HEK293 (cell line): ENCODE results near the gene CHMP5.

Experiments
- CTCF ChIA-PET: fragments of 350-600 bp; formaldehyde crosslinking; extraction: SDS; loops from one replicate; lab custom pipeline; 2021; ENCODE audit warnings: antibody characterized with exemption; lab: Yijun Ruan, JAX
- POLR2A ChIA-PET: fragments of 300-600 bp; formaldehyde crosslinking; extraction: SDS; loops from one replicate; lab custom pipeline; 2020; ENCODE audit warnings: antibody characterized with exemption, inconsistent platforms; lab: Yijun Ruan, JAX
- H3K27ac ChIP-seq: fragments of 200-500 bp; sonication (Bioruptor generic); 2 replicates; pipeline ENCODE4 v1.5.1; 2014; ENCODE audit warnings: low read depth, low read length, control low read depth, inconsistent platforms; ENCODE audit errors: extremely low read depth
- H3K36me3 ChIP-seq, 2 experiments: fragments of 200-500 bp in 1 of 2; sonication (Bioruptor generic) in 1 of 2; 1 replicate in 1 of 2; 2 replicates in 1 of 2; pipeline ENCODE4 v1.5.1; 2014 to 2017; ENCODE audit warnings: inconsistent platforms in 2 of 2, low read length in 2 of 2; ENCODE audit not compliant: control insufficient read depth in 2 of 2, insufficient read depth in 1 of 2
- H3K4me1 ChIP-seq: fragments of 200-500 bp; sonication (Bioruptor generic); 2 replicates; pipeline ENCODE4 v1.5.1; 2014; ENCODE audit warnings: mild to moderate bottlenecking, low read length, inconsistent platforms; ENCODE audit not compliant: control insufficient read depth, insufficient read depth
- H3K4me3 ChIP-seq: 2 replicates; pipeline ENCODE4 v1.5.1; 2011; ENCODE audit warnings: low read depth, mild to moderate bottlenecking, control low read depth, low read length, moderate library complexity
- H3K9me3 ChIP-seq: fragments of 200-500 bp; sonication (Bioruptor generic); 2 replicates; pipeline ENCODE4 v1.5.1; 2014; ENCODE audit warnings: low read depth, low read length, inconsistent platforms; ENCODE audit not compliant: control insufficient read depth, insufficient read depth
- BCL11B ChIP-seq: fragments of 450-650 bp; formaldehyde crosslinking; IDR thresholded peaks from 2 replicates; pipeline ENCODE4 v1.5.1; 2016; ENCODE audit warnings: low read depth, missing biosample characterization, missing genetic modification characterization
- CTCF ChIP-seq: fragments of 450-650 bp; formaldehyde crosslinking; IDR thresholded peaks from 2 replicates; pipeline ENCODE4 v1.5.1; 2016; ENCODE audit warnings: missing biosample characterization, missing genetic modification characterization
- GLIS1 ChIP-seq: fragments of 450-650 bp; formaldehyde crosslinking; IDR thresholded peaks from 2 replicates; pipeline ENCODE4 v1.5.1; 2016; ENCODE audit warnings: missing biosample characterization, missing genetic modification characterization
- KLF9 ChIP-seq: fragments of 450-650 bp; formaldehyde crosslinking; IDR thresholded peaks from 2 replicates; pipeline ENCODE4 v1.5.1; 2016; ENCODE audit warnings: missing biosample characterization, missing genetic modification characterization, low read depth
- PRDM2 ChIP-seq: fragments of 450-650 bp; formaldehyde crosslinking; IDR thresholded peaks from 2 replicates; pipeline ENCODE4 v1.5.1; 2016; ENCODE audit warnings: missing biosample characterization, missing genetic modification characterization, borderline replicate concordance
- SCRT2 ChIP-seq: fragments of 450-650 bp; formaldehyde crosslinking; IDR thresholded peaks from 2 replicates; pipeline ENCODE4 v1.5.1; 2016; ENCODE audit warnings: missing biosample characterization, missing genetic modification characterization
- ZFP3 ChIP-seq: fragments of 450-650 bp; formaldehyde crosslinking; IDR thresholded peaks from 2 replicates; pipeline ENCODE4 v1.5.1; 2016; ENCODE audit warnings: low read depth, missing biosample characterization, missing genetic modification characterization
- ZNF146 ChIP-seq: fragments of 450-650 bp; formaldehyde crosslinking; IDR thresholded peaks from 2 replicates; pipeline ENCODE4 v1.5.1; 2016; ENCODE audit warnings: missing biosample characterization, missing genetic modification characterization
- ZNF175 ChIP-seq: fragments of 450-650 bp; formaldehyde crosslinking; IDR thresholded peaks from 2 replicates; pipeline ENCODE4 v1.5.1; 2016; ENCODE audit warnings: missing biosample characterization, missing genetic modification characterization
- ZNF514 ChIP-seq: fragments of 450-650 bp; formaldehyde crosslinking; IDR thresholded peaks from 2 replicates; pipeline ENCODE4 v1.5.1; 2016; ENCODE audit warnings: missing biosample characterization, missing genetic modification characterization
- ZNF701 ChIP-seq: fragments of 450-650 bp; formaldehyde crosslinking; IDR thresholded peaks from 2 replicates; pipeline ENCODE4 v1.5.1; 2016; ENCODE audit warnings: missing biosample characterization, missing genetic modification characterization

Gene CHMP5

GRCh38 chr9:33291901-33292300, 27.1 kb downstream of the CHMP5 start:
- TF ChIP-seq ZNF175 (tag by site-specific recombination) (no peak), ZNF146 (tag by site-specific recombination) (no peak), ZFP3 (no peak), PRDM2 (no peak)
- no peak overlapping the region for H3K4me3 ChIP-seq
- H3K36me3 ChIP-seq = peaks cover 4 to 53% of the 10 kb centered on the region in 2 experiments; a peak in 2 of 3 replicates
- H3K4me1 ChIP-seq = no peaks in the 10 kb centered on the region
- POLR2A ChIA-PET = interaction anchor here (0.6 kb wide), 1 partner anchor 11 kb away, joined by 7 read pairs; no protein-coding TSS in a partner anchor
- CTCF ChIA-PET = interaction anchor here (1.3 kb wide), 1 partner anchor 161 kb away, joined by 4 read pairs; no protein-coding TSS in a partner anchor
- H3K27ac ChIP-seq = no peak overlapping the region
- H3K9me3 ChIP-seq = no peaks in the 10 kb centered on the region

- no peak overlapping the region for H3K4me3 ChIP-seq
- no peaks in the 10 kb centered on the region for H3K4me1 ChIP-seq
- H3K36me3 ChIP-seq = peaks cover 11 to 71% of the 10 kb centered on the region in 2 experiments; a peak in 2 of 3 replicates
- no peaks in the 10 kb centered on the region for H3K9me3 ChIP-seq
- no peak overlapping the region for H3K27ac ChIP-seq
- POLR2A ChIA-PET = no interaction called here
- TF ChIP-seq ZNF514 (tag by site-specific recombination) (no peak), BCL11B (tag by site-specific recombination) (no peak), GLIS1 (no peak), KLF9 (tag by site-specific recombination) (no peak), ZNF701 (tag by site-specific recombination) (no peak)
- TF ChIP-seq, all 188 proteins: peak for 0
- CTCF ChIA-PET = no interaction called here
Measured at GRCh38 chr9:33293782-33294181, 28.9 kb downstream of the CHMP5 start.

- TF ChIP-seq SCRT2 (tag by site-specific recombination) (peak; percentile 33; the same call in 1 of the 2 replicates), CTCF (tag by site-specific recombination) (no peak)
- H3K4me1 ChIP-seq = no peaks in the 10 kb centered on the region
- H3K36me3 ChIP-seq = peaks cover 11 to 82% of the 10 kb centered on the region in 2 experiments; a peak in 2 of 3 replicates
- ChIA-PET POLR2A (no interaction called here), CTCF (no interaction called here)
- no peak overlapping the region for H3K27ac ChIP-seq
- no peak overlapping the region for H3K4me3 ChIP-seq
- H3K9me3 ChIP-seq = no peaks in the 10 kb centered on the region
Measured at GRCh38 chr9:33294670-33295432, 30.0 kb downstream of the CHMP5 start.
